ENCODE results near the gene SYT7.

SYT7 gene

DNA sequence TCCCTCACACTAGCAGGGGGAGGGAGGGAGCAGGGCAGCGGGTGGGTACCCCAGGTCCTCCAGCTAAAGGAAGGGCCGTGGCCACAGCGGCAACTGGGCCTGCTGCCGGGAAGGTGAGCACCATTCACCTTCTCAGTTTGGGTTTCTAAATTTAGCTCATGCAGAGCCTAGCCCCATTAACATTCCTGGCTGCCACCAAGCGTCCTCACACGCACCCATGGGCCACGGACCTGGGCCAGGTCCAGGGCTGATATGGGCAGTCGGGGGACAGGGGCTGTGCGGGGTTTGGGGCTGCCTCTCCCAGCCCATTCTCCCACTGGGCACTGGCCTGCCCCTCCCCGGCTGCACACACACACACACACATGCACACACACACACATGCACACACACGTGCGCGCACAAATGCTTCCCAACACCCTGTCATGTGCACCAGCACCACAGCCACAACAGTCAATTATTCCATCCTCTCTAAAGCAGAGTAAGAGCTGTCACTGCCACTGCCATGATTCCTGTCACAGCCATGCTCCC, 28.7 kb downstream of the SYT7 start:
- no peak for DNase-seq

DNA sequence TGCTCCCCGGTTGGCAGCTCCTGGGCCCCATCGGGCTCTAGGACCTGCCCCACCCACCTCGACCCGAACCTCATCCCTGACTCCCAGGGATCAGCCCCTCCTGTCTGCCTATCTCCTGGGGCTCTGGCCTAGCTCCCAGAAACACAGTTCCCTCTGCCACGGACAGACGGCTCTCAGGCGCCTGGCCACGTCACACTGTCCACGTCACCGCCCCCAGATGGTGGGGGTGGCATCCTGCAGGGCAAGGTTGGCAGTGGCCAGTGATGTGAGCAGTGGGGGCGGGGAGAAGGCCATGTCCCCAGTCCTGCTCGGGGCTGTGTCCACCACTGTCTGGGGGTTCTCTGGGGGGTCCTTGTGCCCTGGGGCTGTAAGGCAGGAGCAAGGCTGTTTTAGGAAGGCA, 29.2 kb downstream of the SYT7 start:
- peak in 1 of 3 donors; percentile 21 for DNase-seq

DNA sequence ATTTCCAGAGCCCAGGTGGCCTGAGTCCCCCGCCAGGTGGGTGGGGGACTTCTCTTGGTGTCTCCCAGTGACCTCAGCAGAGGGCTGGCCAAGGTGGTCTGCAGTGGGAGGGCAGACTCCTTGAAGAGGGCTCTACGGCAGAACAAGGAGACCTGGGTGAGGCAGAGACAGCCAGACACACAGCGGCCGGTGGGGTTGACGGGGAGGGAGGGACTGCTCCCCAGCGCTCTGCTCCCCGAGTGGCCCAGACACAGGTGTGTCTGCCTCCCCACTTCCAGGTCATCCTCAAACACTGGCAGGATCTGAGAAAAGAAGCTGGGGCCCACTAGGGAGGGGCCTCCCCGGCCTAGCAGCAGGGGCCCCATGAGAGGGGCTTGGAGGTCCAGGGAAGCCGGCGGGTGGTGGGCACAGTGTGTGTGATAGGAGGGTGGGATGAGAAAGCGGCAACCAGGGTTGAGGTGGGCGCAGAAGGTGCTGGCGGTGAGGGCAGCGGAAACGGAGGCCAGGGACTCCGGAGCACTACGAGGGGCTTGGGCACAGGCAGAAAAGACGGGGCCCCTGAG, 30.1 kb downstream of the SYT7 start:
- no peak for DNase-seq

DNA sequence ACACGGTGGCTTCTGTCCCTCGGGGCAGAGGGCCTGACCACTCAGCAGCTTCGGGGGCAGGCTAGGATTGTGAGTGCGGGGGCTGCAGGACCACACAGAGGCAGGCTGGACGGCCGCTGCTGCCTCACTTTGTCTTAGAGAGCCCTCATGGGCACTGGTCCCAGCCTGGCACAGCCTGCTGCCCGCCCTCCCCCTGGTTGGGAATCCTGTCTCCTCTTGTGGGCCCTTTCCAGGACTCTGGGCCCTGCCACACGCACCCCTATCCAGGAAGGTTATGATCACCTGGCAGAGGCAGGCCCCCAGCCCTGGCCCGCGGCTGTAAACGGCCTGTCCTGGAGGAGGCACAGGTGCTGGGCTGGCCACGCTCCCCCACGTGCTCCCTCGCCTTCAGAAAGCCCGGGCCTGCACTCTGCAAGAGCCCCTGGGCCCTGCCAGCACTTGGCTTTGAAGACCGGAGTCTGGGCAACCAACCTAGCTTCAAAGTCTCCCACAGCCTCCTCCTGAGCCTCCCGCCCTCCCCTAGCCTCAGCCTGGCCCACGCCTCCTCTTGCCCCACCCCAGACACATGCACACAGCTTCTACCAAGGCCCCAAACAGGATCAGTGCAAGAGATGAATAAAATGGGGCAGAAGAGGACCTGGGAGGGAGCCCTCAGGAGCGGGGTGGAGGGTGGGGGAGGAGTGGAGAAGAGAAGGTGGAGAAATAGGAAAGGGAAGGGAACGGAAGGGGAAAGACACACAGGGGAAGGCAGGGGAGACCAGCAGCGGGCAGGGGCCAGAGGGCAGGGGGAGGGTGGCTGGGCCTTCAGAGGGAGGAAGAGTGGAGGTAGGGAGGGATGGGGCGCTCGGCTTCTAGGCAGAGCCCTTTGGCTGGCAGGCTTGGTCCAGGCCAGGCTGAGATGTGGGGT, 31.0 kb downstream of the SYT7 start:
- DNase-seq = no peak

DNA sequence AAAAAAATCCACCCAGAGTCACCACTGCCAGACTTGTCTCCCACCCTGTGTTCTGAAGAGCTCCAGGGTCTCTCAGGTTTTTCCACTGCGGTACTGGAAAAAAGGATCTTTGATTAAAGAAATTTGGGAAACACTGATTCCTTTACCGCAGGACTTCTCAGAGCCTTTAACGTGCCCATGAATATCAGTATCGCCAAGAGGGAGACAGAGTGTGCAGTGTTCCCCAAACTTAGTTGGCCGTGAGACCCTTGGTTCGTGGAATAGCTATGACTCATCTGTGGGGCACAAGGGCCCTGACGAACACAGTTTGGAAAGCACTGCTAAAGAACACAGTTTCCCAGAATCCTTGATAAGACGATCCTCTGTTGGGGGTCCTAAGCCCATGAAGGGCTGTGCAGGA, 31.7 kb downstream of the SYT7 start:
- DNase-seq = no peak

DNA sequence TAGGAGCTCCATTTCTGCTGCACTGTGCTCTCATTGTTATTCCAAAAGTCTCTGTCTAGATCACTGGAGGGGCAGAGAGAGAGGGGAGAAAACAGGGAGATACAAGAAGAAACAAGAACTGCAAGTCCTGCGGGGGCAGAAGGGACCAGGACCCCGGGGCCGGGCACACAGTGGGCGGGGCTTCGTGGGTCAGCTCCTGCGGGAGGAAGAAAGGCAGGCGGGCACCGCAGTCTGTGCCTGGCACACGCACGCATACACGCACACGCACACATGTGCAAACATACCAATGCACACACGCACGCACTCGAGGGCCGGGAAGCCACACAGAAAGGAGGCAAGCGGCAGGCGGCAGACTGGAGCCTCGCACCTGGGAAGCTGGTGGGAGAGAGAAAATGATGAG, 33.6 kb downstream of the SYT7 start:
- no peak for DNase-seq

DNA sequence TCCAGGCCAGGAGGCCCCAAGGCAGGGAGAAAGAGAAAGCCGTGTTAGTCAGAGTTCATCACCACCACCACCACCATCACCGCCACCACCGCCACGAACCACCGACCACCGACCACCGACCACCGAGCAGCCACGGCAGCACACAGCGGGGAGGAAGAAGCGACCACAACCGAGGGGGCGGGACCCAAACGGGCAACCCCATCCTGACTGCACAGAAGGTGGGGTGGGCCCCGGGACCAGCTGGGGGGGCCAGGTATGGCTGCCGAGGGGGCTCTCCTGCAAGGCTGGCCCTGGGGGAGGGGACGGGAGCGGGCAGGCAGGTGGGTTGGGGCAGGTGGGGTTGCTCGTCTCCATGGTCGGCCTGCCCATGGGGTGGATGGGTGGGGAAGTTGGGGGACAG, 34.2 kb downstream of the SYT7 start:
- no peak for DNase-seq

DNA sequence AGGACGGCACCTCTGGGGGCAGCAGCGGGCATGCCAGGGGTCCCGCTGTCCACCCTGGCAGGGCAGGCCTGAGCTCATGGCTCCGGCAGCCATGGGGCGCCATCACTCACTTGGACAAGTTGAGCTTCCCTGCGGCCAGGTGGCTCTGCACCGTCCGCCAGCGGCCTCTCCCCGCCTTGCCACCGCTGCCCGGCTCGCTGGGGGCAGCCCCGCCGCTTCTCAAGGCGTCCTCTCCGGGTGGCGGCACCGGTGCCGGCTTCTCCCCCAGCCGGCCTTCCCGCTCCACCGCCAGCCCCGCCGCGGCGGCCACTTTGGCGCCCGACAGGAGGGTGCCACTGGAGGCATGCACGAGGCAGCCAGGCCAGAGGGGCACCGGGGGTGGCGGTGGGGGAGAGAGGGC, 35.0 kb downstream of the SYT7 start:
- no peak for DNase-seq

DNA sequence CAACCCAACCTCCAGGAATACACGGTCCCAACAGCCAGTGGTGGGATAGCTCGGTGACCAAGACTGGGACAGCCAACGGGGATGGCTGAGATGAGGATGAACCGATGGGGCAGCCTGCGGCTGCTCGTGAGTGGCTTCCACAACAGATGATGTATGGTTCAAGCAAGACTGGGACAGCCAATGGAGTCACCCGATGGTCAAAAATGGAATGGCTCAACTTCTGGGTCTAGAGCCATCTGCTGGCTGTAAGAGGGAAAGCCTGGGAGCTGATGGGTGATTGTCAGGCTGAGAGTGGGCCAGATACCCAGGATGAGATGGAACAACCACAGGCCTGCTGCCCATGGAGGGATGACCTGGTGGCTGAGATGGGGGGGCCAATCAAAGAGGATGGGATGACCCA, 35.5 kb downstream of the SYT7 start:
- DNase-seq = peak; percentile 32 to 37 (median 37)

DNA sequence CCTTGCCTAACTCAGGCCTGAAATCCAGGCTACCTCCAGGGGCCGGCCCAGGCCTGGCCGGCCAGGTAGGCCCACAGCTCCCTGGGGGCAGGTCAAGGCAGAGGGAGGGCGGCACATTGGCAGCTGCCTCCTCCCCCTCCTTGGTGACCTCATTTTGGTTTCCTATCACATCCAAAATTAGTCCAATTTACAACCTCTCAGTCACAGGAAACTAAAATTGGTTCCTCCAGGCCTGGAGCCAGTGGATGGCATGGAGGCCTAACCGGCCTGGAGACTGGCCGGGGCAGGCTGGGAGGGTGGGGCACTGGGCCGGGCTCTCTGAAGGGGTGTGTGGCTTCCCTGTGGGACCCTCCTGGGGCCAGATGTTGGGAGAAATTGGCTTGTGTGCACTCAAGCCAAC, 36.4 kb downstream of the SYT7 start:
- DNase-seq = no peak

DNA sequence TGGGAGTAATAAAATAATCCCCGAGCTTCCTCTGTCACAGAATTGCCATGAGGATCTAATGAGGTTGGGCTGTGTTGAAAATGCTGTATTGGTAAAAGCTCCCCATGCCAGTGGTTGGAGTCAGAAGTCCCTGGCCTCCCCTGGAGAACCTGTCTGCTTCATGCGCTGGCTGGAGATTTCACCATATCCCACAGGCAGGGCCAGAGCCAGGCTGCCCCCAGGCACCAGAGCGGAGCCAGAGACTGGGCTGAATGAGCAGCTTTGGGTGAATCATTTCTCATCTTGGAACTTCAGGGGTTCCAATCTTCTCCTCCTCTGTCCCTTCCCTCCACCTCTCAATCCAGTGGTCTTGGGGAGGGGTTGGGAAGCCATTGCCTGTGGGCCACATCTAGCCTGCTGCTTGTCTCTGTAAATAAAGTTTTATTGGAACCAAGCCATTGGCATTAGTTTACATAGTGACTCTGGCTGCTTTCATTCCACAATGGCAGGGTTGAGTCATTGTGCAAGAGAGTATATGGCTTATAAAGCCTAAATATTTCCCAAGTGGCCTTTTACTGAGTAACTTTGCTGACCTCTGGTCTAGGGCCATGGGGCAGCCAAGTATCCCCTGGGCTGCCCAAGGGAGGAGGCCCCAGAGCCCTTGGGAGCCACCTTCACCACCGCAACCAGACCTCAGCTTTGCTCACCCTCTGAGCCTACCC, 37.1 kb downstream of the SYT7 start:
- DNase-seq = no peak

DNA sequence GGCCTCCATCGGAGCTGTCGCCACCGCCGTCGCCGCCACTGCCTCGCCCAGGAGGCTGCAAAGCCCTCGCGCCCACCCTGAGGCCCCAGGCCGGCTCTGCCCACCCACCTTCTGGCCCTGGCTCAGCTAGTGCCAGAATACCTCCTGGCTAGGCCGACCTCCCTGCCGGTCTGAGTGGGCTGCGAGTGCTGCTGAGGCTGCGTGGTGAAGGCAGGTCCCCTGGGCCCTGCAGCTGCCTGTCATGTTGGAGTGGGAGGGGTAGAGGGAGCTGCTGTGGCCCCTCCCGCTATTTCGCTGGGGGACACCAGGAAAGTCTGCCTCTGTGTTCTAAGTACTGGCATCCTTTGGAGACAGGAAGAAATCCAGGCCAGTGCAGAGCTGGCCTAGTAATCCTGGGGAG, 38.2 kb downstream of the SYT7 start:
- no peak for DNase-seq

DNA sequence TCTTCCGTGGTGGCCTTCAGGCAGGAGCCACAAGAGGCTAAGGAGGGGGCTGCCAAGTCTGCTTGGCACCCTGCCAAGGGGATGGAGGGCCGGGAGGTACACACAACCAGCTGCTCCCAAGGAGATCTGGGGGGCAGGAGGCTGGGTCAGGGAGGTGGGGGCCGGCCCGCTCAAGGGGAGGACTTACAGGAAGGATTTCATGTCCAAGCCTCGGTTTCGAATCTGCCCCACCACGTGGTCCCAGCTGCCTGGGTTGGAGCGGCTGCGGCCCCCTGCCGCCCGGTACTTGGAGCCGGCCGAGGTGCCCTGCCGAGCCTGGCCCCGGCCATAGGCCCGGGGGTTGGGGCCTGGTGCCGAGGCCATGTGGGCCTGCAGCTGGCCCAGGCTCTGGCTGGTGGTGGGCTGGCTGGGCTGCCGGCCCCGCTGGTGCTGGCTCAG, 38.8 kb downstream of the SYT7 start:
- no peak for DNase-seq

DNA sequence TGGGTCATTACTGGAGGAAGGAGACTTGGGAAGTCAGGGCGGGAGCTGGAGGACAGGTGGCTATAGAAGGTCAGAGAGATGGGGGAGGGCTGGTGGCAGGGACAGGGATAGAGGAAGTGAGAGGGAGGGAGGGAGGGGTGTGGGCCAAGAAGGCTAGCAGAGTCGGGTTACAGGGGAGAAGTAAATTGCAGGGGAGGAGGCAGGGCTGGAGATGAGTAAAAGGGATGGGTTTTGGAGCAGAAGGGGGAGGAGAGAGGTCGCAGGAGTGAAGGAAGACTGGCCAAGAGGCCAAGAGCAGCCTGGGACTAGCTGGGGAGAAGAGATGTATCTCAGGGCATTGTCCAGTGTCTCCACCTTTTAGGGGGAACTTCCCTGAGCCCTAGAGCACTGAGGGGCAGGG, 39.3 kb downstream of the SYT7 start:
- peak; percentile 24 to 48 (median 29) for DNase-seq

DNA sequence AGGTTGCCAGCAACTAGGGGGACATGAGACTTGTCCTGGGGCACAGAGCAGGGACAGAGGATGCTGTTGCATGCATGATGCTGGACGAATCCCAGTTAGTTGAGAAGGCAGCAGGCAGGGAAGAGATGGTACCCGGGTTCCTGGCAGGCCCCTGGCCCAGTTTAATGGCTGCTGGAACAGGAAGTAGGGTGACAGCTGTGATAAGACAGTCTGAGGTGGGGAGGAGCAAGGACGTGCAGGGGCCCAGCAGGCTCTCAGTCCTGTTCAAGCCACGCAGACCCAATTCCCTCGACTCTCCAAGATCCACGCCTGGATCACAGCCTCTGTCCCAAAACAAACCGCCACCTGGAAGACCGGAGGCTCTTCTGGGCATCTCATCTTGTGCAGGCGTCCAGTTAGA, 40.3 kb downstream of the SYT7 start:
- no peak for DNase-seq

DNA sequence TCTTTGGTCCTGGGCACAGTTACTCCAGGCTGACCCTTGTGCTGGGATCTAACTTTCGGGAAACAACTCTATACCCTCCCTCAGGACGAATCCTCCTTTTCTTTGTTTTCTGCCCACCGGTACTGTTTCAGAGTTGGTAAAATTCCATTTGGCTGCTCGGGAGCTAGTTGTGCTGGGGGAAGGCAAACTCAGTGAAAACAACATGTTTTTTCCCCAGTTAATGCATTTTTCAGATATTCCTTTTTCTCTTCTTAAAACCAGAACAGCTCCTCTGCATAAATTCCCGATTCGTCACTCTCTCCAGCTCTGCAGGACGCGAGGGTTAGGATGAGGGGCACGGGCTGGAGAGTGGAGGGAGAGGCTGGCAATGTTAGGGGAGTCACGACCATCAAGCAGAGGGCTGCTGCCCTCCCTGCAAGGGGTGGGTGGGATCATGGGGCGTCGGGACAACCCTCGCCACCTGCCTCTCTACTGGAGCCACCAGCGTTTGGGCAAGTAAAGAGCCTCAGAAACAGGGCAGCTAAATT, 41.0 kb downstream of the SYT7 start:
- no peak for DNase-seq

DNA sequence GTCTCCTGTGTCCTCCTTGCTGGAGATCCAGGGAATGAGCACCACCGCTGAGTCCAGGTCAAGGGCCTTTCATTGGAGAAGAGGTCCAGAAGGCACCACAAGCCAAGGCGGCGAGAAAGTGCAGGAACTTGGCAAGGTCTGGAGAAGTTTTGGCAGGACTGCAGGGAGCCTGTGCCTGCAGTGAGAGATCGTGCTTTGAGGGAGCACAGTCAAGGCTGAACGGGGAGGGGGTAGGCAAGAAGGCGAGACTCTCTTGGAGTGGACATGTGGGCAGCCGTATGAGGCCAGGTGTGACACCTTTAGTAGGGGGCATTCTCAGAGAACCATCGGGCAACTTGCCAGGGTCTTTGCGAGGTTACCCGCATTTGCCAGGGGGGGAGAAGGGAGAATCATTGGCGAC, 41.9 kb downstream of the SYT7 start:
- no peak for DNase-seq

DNA sequence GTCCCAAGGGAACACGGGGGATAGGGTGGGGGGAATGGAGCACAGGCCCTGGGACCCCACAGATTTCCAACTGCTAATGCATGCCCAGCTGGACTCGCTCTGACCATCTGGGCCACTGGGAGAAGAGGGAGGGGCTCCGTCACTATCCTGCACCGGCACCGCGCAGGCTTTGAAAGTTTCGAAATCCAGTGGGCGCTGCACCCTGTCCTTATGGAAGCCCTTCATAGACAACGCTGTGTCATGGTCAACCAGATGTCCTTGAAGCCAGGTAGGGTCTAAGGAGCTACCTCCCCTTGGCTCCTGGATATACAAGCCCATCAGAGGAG, 42.3 kb downstream of the SYT7 start:
- no peak for DNase-seq

DNA sequence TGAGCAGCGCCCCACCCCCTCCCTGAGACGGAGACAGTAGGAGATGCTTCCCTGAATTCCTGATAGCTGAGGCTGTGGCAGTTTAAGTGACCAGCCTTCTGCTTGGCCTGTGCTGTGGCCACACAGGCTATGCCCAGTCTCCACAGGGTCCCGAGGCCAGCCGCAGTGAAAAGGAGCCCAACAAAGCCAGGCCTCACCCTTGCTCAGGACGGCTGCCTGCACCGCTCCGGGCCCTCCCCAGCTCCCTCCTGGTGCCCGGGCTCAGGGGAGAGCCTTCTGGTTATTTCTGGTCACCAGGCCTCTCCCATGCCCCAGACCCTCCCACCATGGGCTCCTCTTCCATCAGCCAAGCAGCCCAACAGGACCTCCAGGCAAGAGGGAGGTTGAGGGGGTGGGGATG, 43.5 kb downstream of the SYT7 start:
- DNase-seq = no peak

DNA sequence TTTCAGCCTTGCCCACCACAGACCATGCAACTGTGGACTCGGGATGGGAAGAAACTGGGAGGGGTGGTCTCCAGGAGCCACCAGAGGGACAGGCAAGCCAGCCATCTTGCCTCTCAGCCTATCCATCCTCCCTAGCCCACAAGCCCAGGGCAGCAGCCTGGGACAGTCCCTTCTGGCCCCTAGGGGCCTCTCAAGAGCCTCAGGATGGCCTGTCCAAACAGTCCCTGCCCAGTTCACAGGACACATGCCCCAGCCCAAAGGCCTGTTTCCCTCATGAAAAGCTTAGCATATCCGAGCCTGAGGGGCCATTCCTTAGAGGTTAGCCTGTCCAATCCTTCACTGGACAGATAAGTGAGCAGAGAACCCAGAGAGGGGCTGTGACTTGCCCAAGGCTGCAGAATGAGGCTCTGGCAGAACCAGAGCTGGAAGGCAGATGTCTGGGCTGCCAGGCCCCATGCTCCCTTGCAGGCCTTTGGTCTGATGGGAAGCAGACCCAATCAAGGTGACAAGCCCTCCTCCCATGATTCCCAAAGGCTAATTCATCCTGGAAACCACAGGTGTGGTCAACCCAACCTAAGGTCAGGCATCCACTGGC, 44.1 kb downstream of the SYT7 start:
- no peak for DNase-seq

DNA sequence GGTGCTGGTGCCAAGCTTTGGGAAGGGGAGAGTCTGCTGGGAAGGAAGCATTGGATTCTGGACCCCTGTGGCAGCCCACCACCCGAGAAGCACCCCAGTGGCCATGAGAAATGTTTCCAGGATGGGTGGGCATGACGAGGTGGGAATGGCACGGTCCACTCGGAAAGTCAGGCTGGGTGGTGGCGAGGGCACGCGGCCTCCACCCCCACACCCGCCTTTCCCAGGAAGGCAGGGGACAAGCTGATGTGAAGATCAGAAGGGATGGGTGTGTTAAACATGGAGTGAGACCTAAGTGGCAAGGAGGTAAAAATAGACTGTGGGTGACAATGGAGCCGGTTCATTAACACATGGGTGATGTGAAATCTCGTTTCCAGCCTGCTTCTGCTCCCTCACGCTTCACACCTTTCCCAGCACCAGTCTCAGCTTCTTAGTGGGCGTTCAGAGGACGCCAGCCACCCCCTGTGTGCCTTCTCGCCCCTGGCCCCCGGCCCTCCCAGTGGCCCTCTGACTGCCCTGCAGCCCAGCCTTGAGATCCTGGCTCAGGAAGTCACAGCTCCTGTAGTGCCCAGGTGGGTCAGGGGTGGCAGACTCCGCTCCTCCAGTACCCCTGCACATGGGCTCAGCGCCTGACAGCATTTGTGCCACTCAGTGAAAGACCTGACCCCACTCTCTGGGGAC, 44.7 kb downstream of the SYT7 start:
- DNase-seq = no peak

DNA sequence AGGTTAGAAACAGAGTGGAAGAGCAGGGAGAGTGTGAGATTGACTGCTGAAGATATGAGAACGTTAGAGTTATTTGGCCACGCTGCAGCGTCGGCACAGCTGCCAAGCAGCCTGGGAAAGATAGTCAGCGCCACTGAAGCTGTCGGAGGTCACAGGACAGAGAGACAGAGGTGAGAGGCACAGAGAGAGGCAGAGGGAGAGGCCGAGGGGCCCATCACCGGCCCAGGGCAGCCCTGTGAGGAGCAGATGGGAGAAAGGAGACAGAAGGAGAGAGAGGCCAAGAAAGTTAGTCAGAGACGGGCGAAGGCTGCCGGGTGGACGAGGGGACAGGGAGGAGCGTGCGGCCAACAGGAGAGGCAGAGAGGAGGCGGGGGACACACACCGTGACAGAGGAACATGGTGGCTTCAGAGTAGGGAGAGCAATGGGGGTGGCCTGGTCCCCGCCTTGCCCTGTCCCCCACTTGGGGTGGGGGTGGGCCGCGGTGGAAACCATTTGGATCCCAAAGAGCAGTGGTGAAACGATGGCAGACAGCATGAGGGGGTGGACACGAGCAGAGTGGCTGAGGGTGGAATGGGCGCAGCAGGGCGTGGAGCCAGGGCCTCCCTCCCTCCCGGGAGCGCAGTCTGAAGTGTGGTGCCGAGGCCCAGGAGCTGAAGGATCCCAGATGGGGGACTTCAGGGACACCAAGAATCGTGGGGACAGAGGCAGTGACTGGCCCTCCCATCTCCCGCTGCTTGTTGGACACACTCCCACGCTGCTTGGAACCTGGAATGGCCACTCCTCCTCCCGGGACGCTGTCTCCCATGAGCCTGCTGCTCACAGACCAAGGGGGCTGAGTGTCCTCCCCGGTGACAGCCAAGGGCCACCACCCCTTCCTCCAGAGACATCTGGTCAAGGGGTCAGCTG, 45.7 kb downstream of the SYT7 start:
- DNase-seq = no peak

Measured in suppressor macrophage treated with lipopolysaccharide for 1 hour (primary cell).